GM23248 (cell line): ENCODE results near the gene SGK1. TPM values are rescaled to one million over a fixed set of nuclear protein-coding genes. Genes with fewer than 3 reads are reported as not detected.
"Not testable (repeated sequence)": the region's sequence is repeated elsewhere in the genome, so short reads cannot be mapped to it uniquely, and the experiment has no call there.

Source experiments
- DNase-seq: peaks from one replicate; pipeline ENCODE4 v3.0.0-alpha.2; 2015
- H2AFZ ChIP-seq: fragments of 200-600 bp; sonication (generic); 2 replicates; pipeline ENCODE4 v1.6.1; 2016; ENCODE audit warnings: antibody characterized with exemption
- H3F3A ChIP-seq: fragments of 200-600 bp; sonication (generic); 2 replicates; pipeline ENCODE4 v1.6.1; 2016; ENCODE audit warnings: mild to moderate bottlenecking, antibody characterized with exemption, mixed run types; ENCODE audit not compliant: insufficient read depth
- H3K27ac ChIP-seq: fragments of 200-600 bp; sonication (generic); 2 replicates; pipeline ENCODE4 v1.5.1; 2016; ENCODE audit warnings: mild to moderate bottlenecking
- H3K27me3 ChIP-seq: fragments of 200-600 bp; sonication (generic); replicated peaks from 2 replicates; pipeline ENCODE4 v1.6.1; 2016; ENCODE audit warnings: mild to moderate bottlenecking; ENCODE audit not compliant: insufficient read depth
- H3K36me3 ChIP-seq: fragments of 200-600 bp; sonication (generic); 2 replicates; pipeline ENCODE4 v1.6.1; 2016; ENCODE audit warnings: low read depth, mild to moderate bottlenecking
- H3K4me1 ChIP-seq: fragments of 200-600 bp; sonication (generic); 2 replicates; pipeline ENCODE4 v1.6.1; 2016; ENCODE audit warnings: mild to moderate bottlenecking; ENCODE audit not compliant: insufficient read depth
- H3K4me2 ChIP-seq: fragments of 200-600 bp; sonication (generic); one replicate; pipeline ENCODE4 v1.6.1; 2016; ENCODE audit warnings: mild to moderate bottlenecking; ENCODE audit not compliant: unreplicated experiment
- H3K4me3 ChIP-seq: fragments of 200-600 bp; sonication (generic); 2 replicates; pipeline ENCODE4 v1.5.1; 2016; ENCODE audit warnings: mild to moderate bottlenecking
- H3K79me2 ChIP-seq: fragments of 200-600 bp; sonication (generic); 2 replicates; pipeline ENCODE4 v1.6.1; 2016; ENCODE audit warnings: mild to moderate bottlenecking; ENCODE audit not compliant: insufficient read depth
- H3K9ac ChIP-seq: fragments of 200-600 bp; sonication (generic); 2 replicates; pipeline ENCODE4 v1.6.1; 2016; ENCODE audit warnings: mild to moderate bottlenecking
- H3K9me2 ChIP-seq: fragments of 200-600 bp; sonication (generic); 2 replicates; pipeline ENCODE4 v1.6.1; 2016; ENCODE audit warnings: mixed run types, mild to moderate bottlenecking, moderate library complexity; ENCODE audit not compliant: insufficient read depth
- H3K9me3 ChIP-seq: fragments of 200-600 bp; sonication (generic); one replicate; pipeline ENCODE4 v1.6.1; 2017; ENCODE audit warnings: low read depth
- H4K20me1 ChIP-seq: fragments of 200-600 bp; sonication (generic); 2 replicates; pipeline ENCODE4 v1.6.0; 2016; ENCODE audit not compliant: insufficient read depth
- EZH2 ChIP-seq: fragments of 200-600 bp; sonication (generic); IDR thresholded peaks from 2 replicates; pipeline ENCODE4 v1.6.1; 2018; ENCODE audit warnings: antibody characterized with exemption, mild to moderate bottlenecking; ENCODE audit not compliant: insufficient read depth, poor library complexity, severe bottlenecking
- EZH2phosphoT487 ChIP-seq: fragments of 200-600 bp; sonication (generic); IDR thresholded peaks from 2 replicates; pipeline ENCODE4 v1.6.1; 2018; ENCODE audit warnings: antibody characterized with exemption, moderate library complexity, mild to moderate bottlenecking, low read depth; ENCODE audit not compliant: insufficient read depth
- WGBS, 2 experiments: methylation state at CpG; one replicate each; pipeline ENCODE4 v1.1.6; 2015 to 2017; ENCODE audit warnings: low lambda C conversion rate in 2 of 2, low coverage in 1 of 2; ENCODE audit errors: missing lambda C conversion rate in 2 of 2; 5-methylcytosine and 5-hydroxymethylcytosine counted together
- in situ Hi-C: fragments of 300-500 bp; cut with MboI; formaldehyde crosslinking; loops from 2 replicates; pipeline ENCODE4 v1.15.0; 2020
- polyA plus RNA-seq: library from polyadenylated mRNA; unstranded; fragments of >200 nt; fragmentation: Nextera tagmentation; extraction: Ambion mirVana; gene quantifications from 2 replicates; pipeline ENCODE4 v1.2.1, GENCODE V29; 2016
- total RNA-seq: library from RNA; depleted of rRNA; stranded (reverse); fragments of >200 nt; shearing (Covaris generic); gene quantifications from 2 replicates; pipeline ENCODE4 v1.2.3, GENCODE V29; 2014

Gene SGK1
- total and polyA plus RNA-seq, 2 experiments from 2014 or later = 134 to 228 TPM

- no peaks in the 10 kb centered on the region for H3K79me2 ChIP-seq
- DNase-seq = peak; percentile 6
- no peak overlapping the region for H3K9ac ChIP-seq
- no peaks in the 10 kb centered on the region for H3K27me3 ChIP-seq
- no peak overlapping the region for H2AFZ ChIP-seq
- no peak overlapping the region for H3K4me3 ChIP-seq
- no peak overlapping the region for H3K4me2 ChIP-seq
- no peaks in the 10 kb centered on the region for H3K36me3 ChIP-seq
- H3K9me2 ChIP-seq = no peaks in the 10 kb centered on the region
- no peaks in the 10 kb centered on the region for H4K20me1 ChIP-seq
- 90 to 98% methylated on average over 3 of the region's 3 CpGs for WGBS, 2 experiments
- in situ Hi-C loops = no loop called here
- TF ChIP-seq EZH2 (no peak), EZH2phosphoT487 (no peak)
- no peaks in the 10 kb centered on the region for H3K9me3 ChIP-seq
- peaks cover 3% of the 10 kb centered on the region for H3F3A ChIP-seq
- no peak overlapping the region for H3K27ac ChIP-seq
- H3K4me1 ChIP-seq = peaks cover 3% of the 10 kb centered on the region
Observed at GRCh38 chr6:134282816-134283215, 35.1 kb downstream of the SGK1 start.

- Histone ChIP-seq H3K9ac (no peak overlapping the region), H4K20me1 (no peaks in the 10 kb centered on the region), H3K4me3 (no peak overlapping the region), H3K36me3 (no peaks in the 10 kb centered on the region), H3K9me3 (no peaks in the 10 kb centered on the region), H3K27ac (no peak overlapping the region), H3K79me2 (no peaks in the 10 kb centered on the region), H3K4me1 (no peaks in the 10 kb centered on the region), H3F3A (no peaks in the 10 kb centered on the region), H3K4me2 (no peak overlapping the region), H3K27me3 (no peaks in the 10 kb centered on the region), H3K9me2 (no peaks in the 10 kb centered on the region), H2AFZ (no peak overlapping the region)
- in situ Hi-C loops = no loop called here
- 96 to 97% methylated on average over 6 of the region's 6 CpGs for WGBS, 2 experiments
- TF ChIP-seq EZH2phosphoT487 = no peak
- TF ChIP-seq EZH2 = no peak
- no peak for DNase-seq
Observed at GRCh38 chr6:134281388-134281787, 36.5 kb downstream of the SGK1 start.

DNA sequence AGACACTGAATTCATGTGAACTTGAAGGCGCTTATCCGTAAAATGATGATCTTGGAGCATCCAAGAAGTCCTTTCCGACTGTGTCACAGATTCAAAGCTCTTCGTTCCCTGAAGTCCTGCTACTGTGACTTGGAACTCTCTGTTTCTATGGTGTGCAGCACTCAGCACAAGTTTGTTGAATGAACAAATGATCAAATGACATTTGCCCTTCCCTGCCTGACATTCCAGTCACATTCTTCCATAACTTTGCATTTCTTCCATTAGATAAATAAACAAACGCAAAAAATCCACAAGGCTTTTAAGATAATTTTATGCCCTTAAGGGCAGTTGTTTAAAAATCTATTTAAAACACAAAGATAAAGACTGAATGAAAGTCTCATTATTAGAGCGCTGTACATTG, 39.9 kb downstream of the SGK1 start:
- no peak overlapping the region for H3K4me3 ChIP-seq
- WGBS, 2 experiments = 94 to 96% methylated on average over 6 of the region's 6 CpGs
- H3K4me1 ChIP-seq = no peaks in the 10 kb centered on the region
- H2AFZ ChIP-seq = no peak overlapping the region
- no peak overlapping the region for H3K27ac ChIP-seq
- DNase-seq = no peak
- H3K27me3 ChIP-seq = no peaks in the 10 kb centered on the region
- in situ Hi-C loops = no loop called here
- no peaks in the 10 kb centered on the region for H4K20me1 ChIP-seq
- H3K9me2 ChIP-seq = no peaks in the 10 kb centered on the region
- no peaks in the 10 kb centered on the region for H3K9me3 ChIP-seq
- no peaks in the 10 kb centered on the region for H3K36me3 ChIP-seq
- H3K4me2 ChIP-seq = no peak overlapping the region
- no peaks in the 10 kb centered on the region for H3F3A ChIP-seq
- H3K79me2 ChIP-seq = no peaks in the 10 kb centered on the region
- H3K9ac ChIP-seq = no peak overlapping the region
- TF ChIP-seq EZH2 = no peak
- TF ChIP-seq EZH2phosphoT487 = no peak

GRCh38 chr6:134276891-134277377, 41.0 kb downstream of the SGK1 start:
- not testable (repeated sequence) for H3K9me3 ChIP-seq

GRCh38 chr6:134272374-134272773, 45.5 kb downstream of the SGK1 start:
- Histone ChIP-seq H4K20me1 (no peaks in the 10 kb centered on the region), H3K9me2 (no peaks in the 10 kb centered on the region), H3K27me3 (no peaks in the 10 kb centered on the region), H3F3A (no peaks in the 10 kb centered on the region), H3K9ac (no peak overlapping the region), H3K27ac (no peak overlapping the region), H3K4me3 (no peak overlapping the region), H3K4me1 (no peaks in the 10 kb centered on the region), H3K9me3 (no peaks in the 10 kb centered on the region), H3K36me3 (no peaks in the 10 kb centered on the region), H3K4me2 (no peak overlapping the region), H3K79me2 (no peaks in the 10 kb centered on the region), H2AFZ (no peak overlapping the region)
- no peak for DNase-seq
- TF ChIP-seq EZH2phosphoT487 (no peak), EZH2 (no peak)
- WGBS, 2 experiments = 80 to 88% methylated on average over 5 of the region's 5 CpGs
- in situ Hi-C loops = no loop called here

More at GRCh38 chr6:134276891-134277377, 41.0 kb downstream of the SGK1 start:
- H3F3A ChIP-seq, H3K27ac ChIP-seq, H3K9ac ChIP-seq, H3K27me3 ChIP-seq, DNase-seq, H3K4me2 ChIP-seq, H3K79me2 ChIP-seq, in situ Hi-C loops, H3K9me2 ChIP-seq, H2AFZ ChIP-seq, H3K4me1 ChIP-seq, H3K36me3 ChIP-seq, H3K4me3 ChIP-seq, H4K20me1 ChIP-seq: not testable (repeated sequence)
- WGBS, 2 experiments = 87 to 97% methylated on average over 4 of the region's 4 CpGs
